ENCODE results near the gene TMEM191C.
"Not testable (repeated sequence)": the region's sequence is repeated elsewhere in the genome, so short reads cannot be mapped to it uniquely, and the experiment has no call there.

Gene TMEM191C

GRCh38 chr22:21472984-21473383 is 5.8 kb downstream of the TMEM191C start:
- not testable (repeated sequence) for DNase-seq

- DNase-seq: not testable (repeated sequence)
Measured at GRCh38 chr22:21473664-21474063, 6.5 kb downstream of the TMEM191C start.

GRCh38 chr22:21484039-21484438 is 16.9 kb downstream of the TMEM191C start:
- not testable (repeated sequence) for DNase-seq

GRCh38 chr22:21487723-21488122 is 20.5 kb downstream of the TMEM191C start:
- DNase-seq: not testable (repeated sequence)

GRCh38 chr22:21489149-21489680 is 22.0 kb downstream of the TMEM191C start:
- not testable (repeated sequence) for DNase-seq

GRCh38 chr22:21490556-21490955 is 23.4 kb downstream of the TMEM191C start:
- not testable (repeated sequence) for DNase-seq

- DNase-seq: not testable (repeated sequence)
Measured at GRCh38 chr22:21492271-21492670, 25.1 kb downstream of the TMEM191C start.

GRCh38 chr22:21493789-21494782 is 26.9 kb downstream of the TMEM191C start:
- DNase-seq: not testable (repeated sequence)

GRCh38 chr22:21497984-21498383 is 30.8 kb downstream of the TMEM191C start:
- DNase-seq: not testable (repeated sequence)

GRCh38 chr22:21498489-21498888 is 31.3 kb downstream of the TMEM191C start:
- not testable (repeated sequence) for DNase-seq

GRCh38 chr22:21499623-21500506 is 32.7 kb downstream of the TMEM191C start:
- not testable (repeated sequence) for DNase-seq

- DNase-seq: not testable (repeated sequence)
Measured at GRCh38 chr22:21510397-21510796, 43.2 kb downstream of the TMEM191C start.

- not testable (repeated sequence) for DNase-seq
Measured at GRCh38 chr22:21512022-21512421, 44.8 kb downstream of the TMEM191C start.

GRCh38 chr22:21514117-21514516 is 46.9 kb downstream of the TMEM191C start:
- not testable (repeated sequence) for DNase-seq

GRCh38 chr22:21515234-21515633 is 48.0 kb downstream of the TMEM191C start:
- DNase-seq: not testable (repeated sequence)

- not testable (repeated sequence) for DNase-seq
Measured at GRCh38 chr22:21516522-21516921, 49.3 kb downstream of the TMEM191C start.

- not testable (repeated sequence) for DNase-seq
Measured at GRCh38 chr22:21516970-21517764, 50.0 kb downstream of the TMEM191C start.
